Esophagus muscularis mucosa (tissue), 4 donors: ENCODE data around the gene PREP.

Experiments used
- EP300 ChIP-seq: sonication (generic); formaldehyde crosslinking; IDR thresholded peaks from one replicate; pipeline ENCODE4 v1.6.1; 2017; ENCODE audit warnings: antibody characterized with exemption
- POLR2A ChIP-seq: fragments of 450-650 bp; IDR thresholded peaks from one replicate; pipeline ENCODE4 v1.6.1; 2017; ENCODE audit warnings: antibody characterized with exemption, moderate library complexity, mild to moderate bottlenecking, low read depth
- POLR2AphosphoS5 ChIP-seq, 2 donors: sonication (generic); formaldehyde crosslinking; IDR thresholded peaks; one replicate each; pipeline ENCODE4 v1.6.1; 2017; ENCODE audit warnings: antibody characterized with exemption in 2 of 2
- TF ChIP-seq, protein P1 (sequence below), 3 experiments: fragments of 200-600 bp in 2 of 3; fragments of 450-650 bp in 1 of 3; sonication (generic) in 2 of 3; IDR thresholded peaks; one replicate each; pipeline ENCODE4 v1.5.1; 2017 to 2019; ENCODE audit warnings: antibody characterized with exemption in 3 of 3, mild to moderate bottlenecking in 2 of 3, moderate library complexity in 1 of 3

DNA sequence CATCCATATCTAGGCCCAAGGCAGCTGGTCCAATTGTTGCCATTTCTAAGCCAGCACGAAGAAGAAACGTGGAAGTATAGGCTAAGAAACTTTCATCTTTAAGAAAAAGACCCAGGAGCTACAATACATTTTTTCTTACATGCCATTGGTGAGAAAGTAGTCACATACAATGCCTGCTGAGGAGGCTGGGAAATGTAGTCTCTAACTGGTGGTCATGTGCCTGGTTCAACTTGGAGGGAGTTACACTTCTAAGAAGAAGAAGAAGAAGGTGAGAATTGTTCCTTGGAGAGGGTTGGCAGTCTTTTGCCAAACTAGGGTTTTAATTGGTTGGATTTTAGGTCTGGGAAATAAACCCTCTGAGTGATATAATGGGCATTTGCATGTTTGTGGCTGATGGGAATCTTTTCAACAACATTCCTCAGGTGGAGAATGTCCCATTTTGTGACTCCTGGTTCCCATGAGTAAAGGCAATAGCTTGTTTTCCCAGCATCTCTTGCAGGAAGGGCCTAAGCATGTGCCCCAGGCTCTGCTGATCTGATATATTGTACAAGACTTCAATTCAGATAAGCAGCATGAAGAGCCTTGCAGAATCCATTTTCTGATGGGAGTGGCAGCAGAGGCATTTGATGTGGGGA is 47.0 kb upstream of the PREP start:
- TF ChIP-seq, protein P1, sequence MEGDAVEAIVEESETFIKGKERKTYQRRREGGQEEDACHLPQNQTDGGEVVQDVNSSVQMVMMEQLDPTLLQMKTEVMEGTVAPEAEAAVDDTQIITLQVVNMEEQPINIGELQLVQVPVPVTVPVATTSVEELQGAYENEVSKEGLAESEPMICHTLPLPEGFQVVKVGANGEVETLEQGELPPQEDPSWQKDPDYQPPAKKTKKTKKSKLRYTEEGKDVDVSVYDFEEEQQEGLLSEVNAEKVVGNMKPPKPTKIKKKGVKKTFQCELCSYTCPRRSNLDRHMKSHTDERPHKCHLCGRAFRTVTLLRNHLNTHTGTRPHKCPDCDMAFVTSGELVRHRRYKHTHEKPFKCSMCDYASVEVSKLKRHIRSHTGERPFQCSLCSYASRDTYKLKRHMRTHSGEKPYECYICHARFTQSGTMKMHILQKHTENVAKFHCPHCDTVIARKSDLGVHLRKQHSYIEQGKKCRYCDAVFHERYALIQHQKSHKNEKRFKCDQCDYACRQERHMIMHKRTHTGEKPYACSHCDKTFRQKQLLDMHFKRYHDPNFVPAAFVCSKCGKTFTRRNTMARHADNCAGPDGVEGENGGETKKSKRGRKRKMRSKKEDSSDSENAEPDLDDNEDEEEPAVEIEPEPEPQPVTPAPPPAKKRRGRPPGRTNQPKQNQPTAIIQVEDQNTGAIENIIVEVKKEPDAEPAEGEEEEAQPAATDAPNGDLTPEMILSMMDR (IDR thresholded peaks at IDR 0.05): no peak
- TF ChIP-seq POLR2AphosphoS5 (IDR thresholded peaks at IDR 0.05) (no peak), EP300 (no peak), POLR2A (no peak)
